Activated CD8-positive, alpha-beta T cell treated with anti-CD3 and anti-CD28 coated beads for 36 hours (primary cell): Measurements from ENCODE around the gene HIRIP3. TPM values are rescaled to one million over a fixed set of nuclear protein-coding genes. Genes with fewer than 3 reads are reported as not detected.

ENCODE experiments used
- ATAC-seq: fragments of 200-7000 bp; cut with Tn5 transposase; one replicate; pipeline ENCODE4 v1.10.0; 2021; ENCODE audit warnings: mild to moderate bottlenecking, moderate library complexity
- CTCF ChIA-PET: fragments of 350-600 bp; sonication (Branson Sonifier 250); formaldehyde crosslinking; loops from one replicate; lab custom pipeline; 2021; ENCODE audit warnings: antibody characterized with exemption; lab: Charles Lee
- POLR2A ChIA-PET: fragments of 350-600 bp; sonication (Branson Sonifier 250); formaldehyde crosslinking; loops from one replicate; lab custom pipeline; 2021; ENCODE audit warnings: antibody characterized with exemption; lab: Charles Lee
- DNase-seq: peaks from one replicate; pipeline ENCODE4 v3.0.0-alpha.2; 2020
- H3K27ac Mint-ChIP-seq: one replicate; pipeline ENCODE4 v1.8.0; 2021; ENCODE audit warnings: mild to moderate bottlenecking, mixed read lengths
- H3K27me3 Mint-ChIP-seq: one replicate; pipeline ENCODE4 v1.8.0; 2021; ENCODE audit warnings: mixed read lengths
- H3K36me3 Mint-ChIP-seq: one replicate; pipeline ENCODE4 v1.8.0; 2021; ENCODE audit warnings: low read depth, mixed read lengths
- H3K4me1 Mint-ChIP-seq: one replicate; pipeline ENCODE4 v1.8.0; 2021; ENCODE audit warnings: low read depth, mixed read lengths
- H3K4me3 Mint-ChIP-seq: one replicate; pipeline ENCODE4 v1.8.0; 2021; ENCODE audit warnings: mild to moderate bottlenecking, moderate library complexity, mixed read lengths
- H3K9me3 Mint-ChIP-seq: one replicate; pipeline ENCODE4 v1.8.0; 2021; ENCODE audit warnings: mixed read lengths
- CTCF ChIP-seq: fragments of 200-600 bp; IDR thresholded peaks from one replicate; pipeline ENCODE4 v1.8.0; 2022; ENCODE audit warnings: antibody characterized with exemption, mild to moderate bottlenecking
- intact Hi-C: fragments of 100-400 bp; cut with micrococcal nuclease; formaldehyde crosslinking; loops from one replicate; pipeline ENCODE4 v1.10.0; 2022
- total RNA-seq, 2 experiments: library from RNA; stranded (reverse); gene quantifications; one replicate each; pipeline ENCODE4 v1.2.3, GENCODE V29; 2021

Gene HIRIP3
- total RNA-seq, 2 experiments from 2014 or later: 35.2 to 36.4 TPM

GRCh38 chr16:29990883-29991570, 4.4 kb downstream of the HIRIP3 start:
- no peak for ATAC-seq
- Mint-ChIP-seq H3K27ac (no peak overlapping the region), H3K4me3 (no peak overlapping the region), H3K36me3 (peaks cover 25% of the 10 kb centered on the region), H3K27me3 (no peaks in the 10 kb centered on the region), H3K4me1 (peaks cover 13% of the 10 kb centered on the region), H3K9me3 (no peaks in the 10 kb centered on the region)
- POLR2A ChIA-PET: interaction anchor here (7.7 kb wide), 1 partner anchor 16 kb away, joined by 74 read pairs; the partner anchor contains the start of gene TAOK2
- no peak for TF ChIP-seq CTCF
- CTCF ChIA-PET: no interaction called here
- intact Hi-C loops: no loop called here
- no peak for DNase-seq

- no peak overlapping the region for H3K27ac Mint-ChIP-seq
- ATAC-seq (no peak), DNase-seq (no peak)
- peaks cover 27% of the 10 kb centered on the region for H3K36me3 Mint-ChIP-seq
- TF ChIP-seq CTCF: no peak
- intact Hi-C loops: no loop called here
- CTCF ChIA-PET: no interaction called here
- POLR2A ChIA-PET: no interaction called here
- H3K27me3 Mint-ChIP-seq: no peaks in the 10 kb centered on the region
- H3K4me1 Mint-ChIP-seq: peaks cover 13% of the 10 kb centered on the region
- no peak overlapping the region for H3K4me3 Mint-ChIP-seq
- H3K9me3 Mint-ChIP-seq: no peaks in the 10 kb centered on the region
Observed at GRCh38 chr16:29990034-29990433, 5.4 kb downstream of the HIRIP3 start.

DNA sequence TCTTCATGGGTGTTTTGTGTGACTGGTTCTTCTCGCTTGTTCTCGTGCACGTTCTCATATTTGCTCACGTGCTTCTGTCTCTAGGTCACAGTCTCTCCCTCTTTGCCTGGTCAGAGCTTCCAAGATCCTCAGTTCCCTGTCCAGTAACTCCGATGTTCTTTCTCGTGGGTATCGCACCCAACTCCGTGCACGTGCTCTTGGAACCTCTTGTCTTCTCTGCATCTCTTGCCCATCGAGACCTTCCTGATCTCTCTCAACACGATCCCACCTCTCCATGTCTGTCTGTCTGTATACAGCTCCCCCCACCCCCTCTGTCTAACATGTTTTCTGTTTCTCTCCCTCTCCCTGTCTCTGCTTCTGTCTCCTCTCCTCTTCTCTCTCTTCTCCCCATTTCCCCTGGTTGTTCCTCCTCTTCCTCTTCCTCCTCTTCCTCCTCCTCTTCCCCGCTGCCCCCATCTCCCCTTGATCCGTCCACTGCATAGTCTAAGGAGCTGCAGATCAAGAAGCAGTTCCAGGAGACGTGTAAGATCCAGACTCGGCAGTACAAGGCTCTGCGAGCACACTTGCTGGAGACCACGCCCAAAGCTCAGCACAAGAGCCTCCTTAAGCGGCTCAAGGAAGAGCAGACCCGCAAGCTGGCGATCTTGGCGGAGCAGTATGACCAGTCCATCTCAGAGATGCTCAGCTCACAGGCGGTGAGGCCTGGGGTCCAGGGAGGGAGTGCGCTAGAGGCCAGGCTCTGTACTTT, 6.1 kb downstream of the HIRIP3 start:
- no peak for DNase-seq
- no peak overlapping the region for H3K27ac Mint-ChIP-seq

DNA sequence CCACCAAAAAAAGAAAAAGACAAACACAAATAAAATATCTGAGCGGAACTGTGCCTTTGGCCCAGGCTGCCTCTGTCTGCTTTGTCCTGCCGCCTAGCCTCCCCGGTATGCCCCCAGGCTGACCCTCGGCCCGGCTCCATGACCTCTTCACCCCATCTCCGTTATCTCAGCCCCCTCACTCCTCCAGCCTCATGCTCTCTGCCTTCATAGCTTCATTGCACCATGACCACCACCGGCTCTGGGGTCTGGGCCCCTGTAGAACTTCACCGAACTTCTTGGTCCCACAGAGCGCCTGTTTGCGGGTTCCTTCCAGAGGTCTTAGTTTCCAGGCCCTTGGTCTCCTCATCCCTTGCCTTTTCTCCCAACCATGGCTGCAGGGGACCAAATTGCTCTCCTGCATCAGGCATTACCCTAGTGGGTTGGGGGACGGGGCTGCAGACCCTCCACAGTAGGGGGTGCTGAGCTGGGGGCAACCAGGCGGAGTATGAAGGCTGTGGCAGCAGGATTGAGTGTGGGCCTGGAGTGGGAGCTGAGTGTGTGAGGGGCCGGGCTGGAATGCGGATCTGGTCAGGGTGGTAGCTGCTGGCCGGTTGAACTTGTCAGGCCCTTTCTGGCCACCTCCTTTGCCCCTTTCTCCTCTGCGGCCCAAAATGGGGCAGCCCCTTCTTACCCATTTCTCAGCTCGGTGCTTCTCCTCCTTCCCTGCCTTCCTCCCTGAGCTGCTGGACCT, 6.9 kb downstream of the HIRIP3 start:
- intact Hi-C loops: no loop called here
- Mint-ChIP-seq H3K9me3 (no peaks in the 10 kb centered on the region), H3K4me3 (no peak overlapping the region), H3K27me3 (no peaks in the 10 kb centered on the region), H3K27ac (no peak overlapping the region), H3K36me3 (peaks cover 27% of the 10 kb centered on the region), H3K4me1 (no peaks in the 10 kb centered on the region)
- ATAC-seq (no peak), DNase-seq (no peak)
- no peak for TF ChIP-seq CTCF
- ChIA-PET POLR2A (interaction anchor here (0.8 to 1.5 kb wide), 3 partner anchors 15 to 62 kb away, joined by 3 to 4 read pairs (median 3); partner anchors contain the start of gene TAOK2), CTCF (interaction anchor here (1.3 to 1.9 kb wide), 2 partner anchors 16 to 67 kb away, joined by 3 to 5 read pairs; partner anchors contain the start of gene TAOK2)

More for the DNA sequence above, 6.1 kb downstream of the HIRIP3 start:
- peaks cover 5% of the 10 kb centered on the region for H3K4me1 Mint-ChIP-seq
- TF ChIP-seq CTCF: no peak
- ChIA-PET CTCF (interaction anchor here (1.9 kb wide), 1 partner anchor 66 kb away, joined by 5 read pairs; no protein-coding TSS in a partner anchor), POLR2A (interaction anchor here (0.8 to 1.2 kb wide), 2 partner anchors 17 to 63 kb away, joined by 3 read pairs; no protein-coding TSS in a partner anchor)
- H3K36me3 Mint-ChIP-seq: peaks cover 24% of the 10 kb centered on the region
- no peak for ATAC-seq
- no peaks in the 10 kb centered on the region for H3K27me3 Mint-ChIP-seq
- H3K9me3 Mint-ChIP-seq: no peaks in the 10 kb centered on the region
- intact Hi-C loops: no loop called here
- H3K4me3 Mint-ChIP-seq: no peak overlapping the region
